ENCODE results near the gene TAF10. TPM values are rescaled to one million over a fixed set of nuclear protein-coding genes. Genes with fewer than 3 reads are reported as not detected.

TAF10 gene
- polyA plus RNA-seq, 1 of the 3 experiments (the other 2 are of a cell fraction): 213 TPM

- TF ChIP-seq, protein P1, sequence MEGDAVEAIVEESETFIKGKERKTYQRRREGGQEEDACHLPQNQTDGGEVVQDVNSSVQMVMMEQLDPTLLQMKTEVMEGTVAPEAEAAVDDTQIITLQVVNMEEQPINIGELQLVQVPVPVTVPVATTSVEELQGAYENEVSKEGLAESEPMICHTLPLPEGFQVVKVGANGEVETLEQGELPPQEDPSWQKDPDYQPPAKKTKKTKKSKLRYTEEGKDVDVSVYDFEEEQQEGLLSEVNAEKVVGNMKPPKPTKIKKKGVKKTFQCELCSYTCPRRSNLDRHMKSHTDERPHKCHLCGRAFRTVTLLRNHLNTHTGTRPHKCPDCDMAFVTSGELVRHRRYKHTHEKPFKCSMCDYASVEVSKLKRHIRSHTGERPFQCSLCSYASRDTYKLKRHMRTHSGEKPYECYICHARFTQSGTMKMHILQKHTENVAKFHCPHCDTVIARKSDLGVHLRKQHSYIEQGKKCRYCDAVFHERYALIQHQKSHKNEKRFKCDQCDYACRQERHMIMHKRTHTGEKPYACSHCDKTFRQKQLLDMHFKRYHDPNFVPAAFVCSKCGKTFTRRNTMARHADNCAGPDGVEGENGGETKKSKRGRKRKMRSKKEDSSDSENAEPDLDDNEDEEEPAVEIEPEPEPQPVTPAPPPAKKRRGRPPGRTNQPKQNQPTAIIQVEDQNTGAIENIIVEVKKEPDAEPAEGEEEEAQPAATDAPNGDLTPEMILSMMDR (IDR thresholded peaks at IDR 0.05): no peak
These were observed 24.5 kb upstream of the TAF10 start (continued) for GRCh38 chr11:6636480-6636879.

- Histone ChIP-seq H3K9ac (no peak overlapping the region), H3K4me3 (ENCODE audit: low read depth in 2 of 2, low read length in 1 of 2) (no peak overlapping the region), H3K36me3 (replicated peaks in 1 of 2; ENCODE audit: control insufficient read depth in 1 of 2, insufficient read depth in 2 of 2, low read length in 1 of 2) (peaks cover 0 to 8% of the 10 kb centered on the region in 2 experiments), H2AFZ (ENCODE audit: low read depth) (no peak overlapping the region), H3F3A (replicated peaks; ENCODE audit: insufficient read depth) (no peaks in the 10 kb centered on the region), H3K27ac (ENCODE audit: low read depth in 2 of 2, low read length in 1 of 2) (no peak overlapping the region), H4K20me1 (ENCODE audit: insufficient read depth) (no peaks in the 10 kb centered on the region), H3K9me2 (no peaks in the 10 kb centered on the region), H3K4me1 (ENCODE audit: control insufficient read depth in 1 of 2, insufficient read depth in 2 of 2, low read depth in 1 of 2, low read length in 1 of 2) (peaks cover 0 to 20% of the 10 kb centered on the region in 2 experiments; a peak in 1 of 4 replicates), H3K9me3 (no peaks in the 10 kb centered on the region), H3K27me3 (ENCODE audit: insufficient read depth) (no peaks in the 10 kb centered on the region), H3K4me2 (no peak overlapping the region), H3K79me2 (ENCODE audit: insufficient read depth) (no peaks in the 10 kb centered on the region)
- ChIA-PET CTCF (interaction anchor here (0.7 to 1.0 kb wide), 2 partner anchors 23 to 71 kb away, joined by 3 read pairs; partner anchors contain the start of gene TAF10), POLR2A (no interaction called here)
- DNase-seq: no peak
- no peak for TF ChIP-seq EP300 (IDR thresholded peaks at IDR 0.05; ENCODE audit: borderline replicate concordance in 1 of 2, low read depth in 1 of 2, low read length in 1 of 2)
- no peak for TF ChIP-seq USF1 (IDR thresholded peaks at IDR 0.05; ENCODE audit: borderline replicate concordance, low read depth)
- no peak for TF ChIP-seq MEF2A (IDR thresholded peaks at IDR 0.05; ENCODE audit: borderline replicate concordance, low read depth)
- TF ChIP-seq FOXM1 (IDR thresholded peaks at IDR 0.05; ENCODE audit: low read depth): no peak
- no peak for TF ChIP-seq JUND (IDR thresholded peaks at IDR 0.05)
- no peak for TF ChIP-seq ELF1 (IDR thresholded peaks at IDR 0.05)
- TF ChIP-seq USF2 (IDR thresholded peaks at IDR 0.05; ENCODE audit: borderline replicate concordance, low read depth, low read length): no peak
- no peak for TF ChIP-seq YY1 (IDR thresholded peaks at IDR 0.05; ENCODE audit: low read depth)
- WGBS (ENCODE audit: low lambda C conversion rate): 83% methylated on average over 10 of the region's 10 CpGs
These were observed 23.3 kb upstream of the TAF10 start for GRCh38 chr11:6635082-6635932.

DNA sequence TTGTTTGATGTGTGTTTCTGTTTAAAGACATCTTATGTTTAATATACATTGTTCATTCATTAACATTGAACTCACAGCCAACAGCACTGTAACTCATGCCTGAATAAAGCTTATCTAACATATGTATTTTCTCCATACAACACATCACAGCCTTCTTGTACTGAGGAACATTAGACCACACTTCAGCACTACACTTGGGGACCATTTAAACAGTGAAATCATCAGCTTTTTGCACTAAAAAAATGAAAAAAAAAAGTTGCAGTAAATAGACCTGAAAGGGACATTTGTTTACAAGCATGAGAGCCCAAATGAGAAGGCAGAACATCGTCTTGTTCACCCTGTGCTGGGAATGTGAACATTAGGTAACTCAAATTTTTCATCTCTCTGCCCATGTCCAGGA lies 22.5 kb upstream of the TAF10 start:
- no peak overlapping the region for H3K4me3 ChIP-seq (ENCODE audit: low read depth in 2 of 2, low read length in 1 of 2)
- POLR2A ChIA-PET: no interaction called here
- no peak overlapping the region for H2AFZ ChIP-seq (ENCODE audit: low read depth)
- no peaks in the 10 kb centered on the region for H3K9me3 ChIP-seq
- 58% methylated on average over 1 of the region's 1 CpG for WGBS (ENCODE audit: low lambda C conversion rate)
- H3K27ac ChIP-seq (ENCODE audit: low read depth in 2 of 2, low read length in 1 of 2): no peak overlapping the region
- no peaks in the 10 kb centered on the region for H3K9me2 ChIP-seq
- CTCF ChIA-PET: interaction anchor here (1.8 kb wide), 1 partner anchor 103 kb away, joined by 6 read pairs; no protein-coding TSS in a partner anchor
- H4K20me1 ChIP-seq (ENCODE audit: insufficient read depth): no peaks in the 10 kb centered on the region
- TF ChIP-seq SIN3A (IDR thresholded peaks at IDR 0.05; ENCODE audit: borderline replicate concordance, low read depth, low read length): no peak
- TF ChIP-seq FOXM1 (IDR thresholded peaks at IDR 0.05; ENCODE audit: low read depth): no peak
- no peak for TF ChIP-seq POLR2AphosphoS5 (IDR thresholded peaks at IDR 0.05; ENCODE audit: low read depth, low read length)
- TF ChIP-seq, protein P2, sequence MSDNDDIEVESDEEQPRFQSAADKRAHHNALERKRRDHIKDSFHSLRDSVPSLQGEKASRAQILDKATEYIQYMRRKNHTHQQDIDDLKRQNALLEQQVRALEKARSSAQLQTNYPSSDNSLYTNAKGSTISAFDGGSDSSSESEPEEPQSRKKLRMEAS (IDR thresholded peaks at IDR 0.05; ENCODE audit: low read depth): no peak
- TF ChIP-seq TEAD4 (IDR thresholded peaks at IDR 0.05; ENCODE audit: borderline replicate concordance, insufficient read depth): no peak
- no peak for TF ChIP-seq CHD2 (IDR thresholded peaks at IDR 0.05; ENCODE audit: low read length, partially characterized antibody)
- TF ChIP-seq TAF1 (IDR thresholded peaks at IDR 0.05; ENCODE audit: borderline replicate concordance, low read depth, low read length): no peak
- TF ChIP-seq ZBTB33 (IDR thresholded peaks at IDR 0.05; ENCODE audit: borderline replicate concordance, low read depth): no peak
- H3K27me3 ChIP-seq (ENCODE audit: insufficient read depth): no peaks in the 10 kb centered on the region
- no peaks in the 10 kb centered on the region for H3F3A ChIP-seq (replicated peaks; ENCODE audit: insufficient read depth)
- DNase-seq: no peak
- H3K36me3 ChIP-seq (replicated peaks in 1 of 2; ENCODE audit: control insufficient read depth in 1 of 2, insufficient read depth in 2 of 2, low read length in 1 of 2): peaks cover 0 to 9% of the 10 kb centered on the region in 2 experiments
- H3K4me2 ChIP-seq: no peak overlapping the region
- peaks cover 0 to 13% of the 10 kb centered on the region in 2 experiments; a peak in 1 of 4 replicates for H3K4me1 ChIP-seq (ENCODE audit: control insufficient read depth in 1 of 2, insufficient read depth in 2 of 2, low read depth in 1 of 2, low read length in 1 of 2)
- H3K79me2 ChIP-seq (ENCODE audit: insufficient read depth): no peaks in the 10 kb centered on the region
- H3K9ac ChIP-seq: no peak overlapping the region

Measured in SK-N-SH (cell line).